PC-3 (cell line): ENCODE measurements around the gene THADA. TPM values are rescaled to one million over a fixed set of nuclear protein-coding genes. Genes with fewer than 3 reads are reported as not detected.

Experiments
- ATAC-seq: fragments of 200-7000 bp; cut with Tn5 transposase; 2 replicates; pipeline ENCODE4 v1.9.1; 2020; ENCODE audit warnings: mild to moderate bottlenecking, moderate library complexity
- BruUV-seq: library from RNA; stranded (reverse); fragments of 400-500 nt; replicated peaks from 2 replicates; lab custom pipeline; 2021; lab: Mats Ljungman, UMichigan
- CTCF ChIA-PET: fragments of 300-600 bp; sonication (Branson Sonifier 250); formaldehyde crosslinking; loops from one replicate; lab custom pipeline; 2022; ENCODE audit warnings: antibody characterized with exemption; lab: Charles Lee
- POLR2A ChIA-PET: fragments of 300-600 bp; sonication (Branson Sonifier 250); formaldehyde crosslinking; loops from one replicate; lab custom pipeline; 2022; ENCODE audit warnings: antibody characterized with exemption; ENCODE audit not compliant: unreplicated experiment; lab: Charles Lee
- DNase-seq: peaks from one replicate; pipeline ENCODE4 v3.0.0-alpha.2; 2015
- H2AFZ ChIP-seq: fragments of 300-600 bp; sonication (generic); 2 replicates; pipeline ENCODE4 v1.6.0; 2016; ENCODE audit warnings: antibody characterized with exemption, low read length
- H3F3A ChIP-seq: fragments of 300-600 bp; sonication (generic); one replicate; pipeline ENCODE4 v1.6.0; 2017; ENCODE audit warnings: antibody characterized with exemption, low read length, control low read depth, mild to moderate bottlenecking; ENCODE audit not compliant: unreplicated experiment
- H3K27ac ChIP-seq: fragments of 300-600 bp; sonication (generic); 2 replicates; pipeline ENCODE4 v1.5.1; 2016; ENCODE audit warnings: mild to moderate bottlenecking, low read length
- H3K27me3 ChIP-seq: fragments of 300-600 bp; sonication (generic); 2 replicates; pipeline ENCODE4 v1.6.1; 2016; ENCODE audit warnings: low read length, mixed read lengths
- H3K36me3 ChIP-seq: fragments of 300-600 bp; sonication (generic); 2 replicates; pipeline ENCODE4 v1.6.1; 2016; ENCODE audit warnings: low read depth, mixed run types, low read length, mixed read lengths
- H3K4me1 ChIP-seq: fragments of 300-600 bp; sonication (generic); 2 replicates; pipeline ENCODE4 v1.5.1; 2016; ENCODE audit warnings: low read length; ENCODE audit not compliant: insufficient read depth
- H3K4me2 ChIP-seq: fragments of 300-600 bp; sonication (generic); 2 replicates; pipeline ENCODE4 v1.6.0; 2016; ENCODE audit warnings: low read length
- H3K4me3 ChIP-seq: fragments of 300-600 bp; sonication (generic); 2 replicates; pipeline ENCODE4 v1.5.1; 2016; ENCODE audit warnings: mild to moderate bottlenecking, low read length, mixed read lengths
- H3K79me2 ChIP-seq: fragments of 300-600 bp; sonication (generic); 2 replicates; pipeline ENCODE4 v1.6.1; 2017; ENCODE audit warnings: low read length, mixed read lengths
- H3K9ac ChIP-seq: fragments of 300-600 bp; sonication (generic); 2 replicates; pipeline ENCODE4 v1.6.0; 2016; ENCODE audit warnings: mild to moderate bottlenecking, low read length
- H3K9me2 ChIP-seq: fragments of 300-600 bp; sonication (generic); replicated peaks from 2 replicates; pipeline ENCODE4 v1.6.1; 2016; ENCODE audit warnings: mixed run types, low read length, mixed read lengths
- H3K9me3 ChIP-seq: fragments of 300-600 bp; sonication (generic); 2 replicates; pipeline ENCODE4 v1.6.1; 2016; ENCODE audit warnings: low read length, mixed read lengths
- H4K20me1 ChIP-seq: fragments of 300-600 bp; sonication (generic); 2 replicates; pipeline ENCODE4 v1.6.1; 2016; ENCODE audit warnings: low read length, mixed read lengths
- EZH2 ChIP-seq: fragments of 300-600 bp; sonication (generic); IDR thresholded peaks from one replicate; pipeline ENCODE4 v1.6.1; 2017; ENCODE audit warnings: antibody characterized with exemption, mild to moderate bottlenecking, low read length; ENCODE audit not compliant: unreplicated experiment
- EZH2phosphoT487 ChIP-seq: fragments of 300-600 bp; sonication (generic); IDR thresholded peaks from 2 replicates; pipeline ENCODE4 v1.6.1; 2018; ENCODE audit warnings: mild to moderate bottlenecking, antibody characterized with exemption, low read length, borderline replicate concordance
- intact Hi-C: fragments of 100-400 bp; cut with micrococcal nuclease; formaldehyde crosslinking; loops from 2 replicates; pipeline ENCODE4 v1.9.0; 2023
- total RNA-seq: library from RNA; depleted of rRNA; stranded (reverse); fragments of >200 nt; gene quantifications from 2 replicates; pipeline ENCODE4 v1.2.3, GENCODE V29; 2014
- TF ChIP-seq, protein P1 (sequence below): fragments of 300-600 bp; sonication (generic); conservative IDR thresholded peaks from 2 replicates; pipeline ENCODE4 v1.5.1; 2017; ENCODE audit warnings: antibody characterized with exemption, low read depth, mild to moderate bottlenecking, low read length

THADA gene
- total RNA-seq, 1 experiment from 2014 or later, result 33.6 TPM

DNA sequence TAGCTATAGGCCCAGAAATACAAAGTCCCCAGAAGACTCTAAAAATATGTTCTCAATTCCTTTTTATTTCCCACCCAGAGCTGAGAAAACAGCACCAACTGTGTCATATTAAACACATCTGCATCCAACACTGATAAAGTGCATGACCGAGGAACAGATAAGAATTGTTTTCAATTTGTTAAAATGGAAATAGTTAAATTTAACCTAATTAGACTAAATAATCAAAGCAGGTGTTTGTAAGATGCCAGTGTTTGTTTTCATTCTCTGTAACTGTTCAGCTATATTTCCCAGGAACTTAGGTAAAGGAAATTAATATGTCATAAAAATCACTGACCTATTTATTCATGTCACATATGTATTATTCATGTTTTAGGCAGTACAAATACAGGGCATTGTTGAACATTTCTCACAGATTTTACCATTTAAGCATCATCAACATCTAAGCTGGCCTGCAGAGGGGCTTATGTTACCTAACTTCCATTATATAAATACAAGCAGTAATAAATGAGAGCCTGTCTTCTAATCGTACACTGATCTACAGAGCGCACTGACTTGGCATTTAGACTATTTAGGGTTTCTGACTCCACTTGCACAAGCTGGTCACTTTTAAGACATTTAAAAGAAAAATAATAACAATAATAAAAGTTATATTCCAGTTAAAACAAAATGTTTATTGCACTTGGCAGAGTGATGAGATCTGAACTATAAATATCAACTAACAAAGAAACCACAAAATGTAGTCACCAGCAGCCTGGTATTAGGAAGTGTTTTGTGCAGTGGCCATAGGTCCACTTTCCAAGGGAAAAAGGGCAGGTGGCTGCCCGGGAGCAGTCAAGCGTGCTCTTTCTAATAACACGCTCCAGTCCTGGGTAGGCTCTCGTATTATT, 282.8 kb downstream of the THADA start:
- no TSS peak for BruUV-seq
- no peaks in the 10 kb centered on the region for H3K27me3 ChIP-seq
- peaks cover 37% of the 10 kb centered on the region for H3K4me1 ChIP-seq
- H3K27ac ChIP-seq, result peak overlapping the region; percentile 38
- no peak for TF ChIP-seq EZH2
- no peak for TF ChIP-seq EZH2phosphoT487
- TF ChIP-seq, protein P1, sequence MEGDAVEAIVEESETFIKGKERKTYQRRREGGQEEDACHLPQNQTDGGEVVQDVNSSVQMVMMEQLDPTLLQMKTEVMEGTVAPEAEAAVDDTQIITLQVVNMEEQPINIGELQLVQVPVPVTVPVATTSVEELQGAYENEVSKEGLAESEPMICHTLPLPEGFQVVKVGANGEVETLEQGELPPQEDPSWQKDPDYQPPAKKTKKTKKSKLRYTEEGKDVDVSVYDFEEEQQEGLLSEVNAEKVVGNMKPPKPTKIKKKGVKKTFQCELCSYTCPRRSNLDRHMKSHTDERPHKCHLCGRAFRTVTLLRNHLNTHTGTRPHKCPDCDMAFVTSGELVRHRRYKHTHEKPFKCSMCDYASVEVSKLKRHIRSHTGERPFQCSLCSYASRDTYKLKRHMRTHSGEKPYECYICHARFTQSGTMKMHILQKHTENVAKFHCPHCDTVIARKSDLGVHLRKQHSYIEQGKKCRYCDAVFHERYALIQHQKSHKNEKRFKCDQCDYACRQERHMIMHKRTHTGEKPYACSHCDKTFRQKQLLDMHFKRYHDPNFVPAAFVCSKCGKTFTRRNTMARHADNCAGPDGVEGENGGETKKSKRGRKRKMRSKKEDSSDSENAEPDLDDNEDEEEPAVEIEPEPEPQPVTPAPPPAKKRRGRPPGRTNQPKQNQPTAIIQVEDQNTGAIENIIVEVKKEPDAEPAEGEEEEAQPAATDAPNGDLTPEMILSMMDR, result no peak
- H3K79me2 ChIP-seq, result no peaks in the 10 kb centered on the region
- no peak overlapping the region for H2AFZ ChIP-seq
- H3K36me3 ChIP-seq, result no peaks in the 10 kb centered on the region
- H3F3A ChIP-seq, result no peaks in the 10 kb centered on the region
- no peaks in the 10 kb centered on the region for H3K9me3 ChIP-seq
- ChIA-PET CTCF (interaction anchor here (0.6 to 0.7 kb wide), 2 partner anchors 165 to 289 kb away, joined by 5 to 8 read pairs; no protein-coding TSS in a partner anchor), POLR2A (interaction anchor here (0.6 to 0.8 kb wide), 2 partner anchors 51 to 363 kb away, joined by 4 to 18 read pairs; partner anchors contain the start of gene C1GALT1C1L)
- intact Hi-C loops, result loop anchor here (1.0 to 2.0 kb wide), 2 partner anchors 19 to 28 kb away; no protein-coding TSS in a partner anchor
- DNase-seq (peak; percentile 79), ATAC-seq (peak; percentile 91)
- H3K9me2 ChIP-seq, result no peaks in the 10 kb centered on the region
- H3K4me3 ChIP-seq, result no peak overlapping the region
- peak overlapping the region; percentile 47 for H3K4me2 ChIP-seq
- no peak overlapping the region for H3K9ac ChIP-seq
- H4K20me1 ChIP-seq, result no peaks in the 10 kb centered on the region

- Histone ChIP-seq H3K4me2 (no peak overlapping the region), H4K20me1 (no peaks in the 10 kb centered on the region), H3K27me3 (no peaks in the 10 kb centered on the region), H3F3A (no peaks in the 10 kb centered on the region), H3K36me3 (no peaks in the 10 kb centered on the region), H3K9me3 (no peaks in the 10 kb centered on the region), H3K27ac (no peak overlapping the region), H3K4me3 (no peak overlapping the region), H3K9ac (no peak overlapping the region), H3K9me2 (no peaks in the 10 kb centered on the region), H3K79me2 (no peaks in the 10 kb centered on the region), H2AFZ (no peak overlapping the region), H3K4me1 (peaks cover 27% of the 10 kb centered on the region)
- ATAC-seq (no peak), DNase-seq (peak; percentile 83)
- intact Hi-C loops, result no loop called here
- TF ChIP-seq EZH2 (no peak), EZH2phosphoT487 (no peak)
- TF ChIP-seq, protein P1, result no peak
- CTCF ChIA-PET, result no interaction called here
- no TSS peak for BruUV-seq
- POLR2A ChIA-PET, result no interaction called here
Measured at GRCh38 chr2:43311276-43311675, 284.6 kb downstream of the THADA start.

GRCh38 chr2:43309935-43310334, 285.9 kb downstream of the THADA start:
- Histone ChIP-seq H3K4me2 (no peak overlapping the region), H3K9me3 (no peaks in the 10 kb centered on the region), H3K36me3 (no peaks in the 10 kb centered on the region), H3K4me1 (peaks cover 27% of the 10 kb centered on the region), H3K9ac (no peak overlapping the region), H3K4me3 (no peak overlapping the region), H3K27me3 (no peaks in the 10 kb centered on the region), H3K9me2 (no peaks in the 10 kb centered on the region), H4K20me1 (no peaks in the 10 kb centered on the region), H3K79me2 (no peaks in the 10 kb centered on the region), H2AFZ (no peak overlapping the region), H3F3A (no peaks in the 10 kb centered on the region), H3K27ac (no peak overlapping the region)
- ChIA-PET POLR2A (no interaction called here), CTCF (no interaction called here)
- TF ChIP-seq, protein P1, result no peak
- TF ChIP-seq EZH2 (no peak), EZH2phosphoT487 (no peak)
- ATAC-seq, result no peak
- DNase-seq, result no peak
- BruUV-seq, result no TSS peak
- intact Hi-C loops, result no loop called here
